SK-N-SH treated with all-trans-retinoic acid at 6 μM for 48 hours (cell line): ENCODE results near the gene DTX3L.
A peak's percentile ranks its signal among the peaks of the same experiment; 100 is the strongest.

Experiments
- ATAC-seq: fragments of 200-7000 bp; cut with Tn5 transposase; 3 replicates; pipeline ENCODE4 v1.9.1; 2020; ENCODE audit warnings: mild to moderate bottlenecking, moderate library complexity
- ARNTL ChIP-seq: fragments of 450-650 bp; formaldehyde crosslinking; IDR thresholded peaks from 2 replicates; pipeline ENCODE4 v1.5.0; 2020; ENCODE audit warnings: low read depth, mild to moderate bottlenecking, moderate library complexity, borderline replicate concordance
- CSDC2 ChIP-seq: fragments of 250-450 bp; sonication (Bioruptor Pico); IDR thresholded peaks from 2 replicates; pipeline ENCODE4 v1.5.0; 2020; ENCODE audit warnings: mild to moderate bottlenecking, moderate library complexity
- GLIS3 ChIP-seq: fragments of 250-450 bp; sonication (Bioruptor Pico); IDR thresholded peaks from 2 replicates; pipeline ENCODE4 v1.5.0; 2020; ENCODE audit warnings: mild to moderate bottlenecking, moderate library complexity
- ISL1 ChIP-seq: fragments of 250-450 bp; sonication (Bioruptor Pico); IDR thresholded peaks from 2 replicates; pipeline ENCODE4 v2.1.2; 2022; ENCODE audit warnings: mild to moderate bottlenecking, moderate library complexity
- OSR1 ChIP-seq: fragments of 250-450 bp; sonication (Bioruptor Pico); IDR thresholded peaks from 2 replicates; pipeline ENCODE4 v1.8.0; 2022; ENCODE audit warnings: moderate library complexity, mild to moderate bottlenecking, inconsistent platforms
- PPARA ChIP-seq: fragments of 250-450 bp; sonication (Bioruptor Pico); IDR thresholded peaks from 2 replicates; pipeline ENCODE4 v1.5.0; 2020; ENCODE audit warnings: mild to moderate bottlenecking, borderline replicate concordance
- TCF4 ChIP-seq: fragments of 250-450 bp; sonication (Bioruptor Pico); IDR thresholded peaks from 2 replicates; pipeline ENCODE4 v1.8.0; 2021; ENCODE audit warnings: mild to moderate bottlenecking, moderate library complexity, borderline replicate concordance
- TOX ChIP-seq: fragments of 250-450 bp; sonication (Bioruptor Pico); IDR thresholded peaks from 2 replicates; pipeline ENCODE4 v1.8.0; 2021; ENCODE audit warnings: mild to moderate bottlenecking, moderate library complexity, borderline replicate concordance
- ZC3H10 ChIP-seq: fragments of 250-450 bp; sonication (Bioruptor Pico); IDR thresholded peaks from 2 replicates; pipeline ENCODE4 v1.5.1; 2021; ENCODE audit warnings: mild to moderate bottlenecking, moderate library complexity
- ZFP3 ChIP-seq: fragments of 250-450 bp; sonication (Bioruptor Pico); IDR thresholded peaks from 2 replicates; pipeline ENCODE4 v1.5.0; 2020; ENCODE audit warnings: mild to moderate bottlenecking, moderate library complexity
- ZFP30 ChIP-seq: fragments of 450-650 bp; formaldehyde crosslinking; IDR thresholded peaks from 2 replicates; pipeline ENCODE4 v1.5.0; 2022; ENCODE audit warnings: mild to moderate bottlenecking, moderate library complexity
- ZNF565 ChIP-seq: fragments of 450-650 bp; formaldehyde crosslinking; conservative IDR thresholded peaks from 2 replicates; pipeline ENCODE4 v1.5.0; 2020; ENCODE audit warnings: low read depth, mild to moderate bottlenecking, moderate library complexity
- ZNF8 ChIP-seq: fragments of 450-650 bp; formaldehyde crosslinking; IDR thresholded peaks from 2 replicates; pipeline ENCODE4 v1.5.0; 2020; ENCODE audit warnings: mild to moderate bottlenecking, moderate library complexity
- TF ChIP-seq, protein P1 (sequence below): fragments of 250-450 bp; sonication (Bioruptor Pico); IDR thresholded peaks from 2 replicates; pipeline ENCODE4 v1.8.0; 2020; ENCODE audit warnings: mild to moderate bottlenecking, moderate library complexity, borderline replicate concordance
- TF ChIP-seq, protein P2 (sequence below): fragments of 250-450 bp; sonication (Bioruptor Pico); IDR thresholded peaks from 2 replicates; pipeline ENCODE4 v1.8.0; 2021; ENCODE audit warnings: low read depth, mild to moderate bottlenecking, moderate library complexity, borderline replicate concordance
- TF ChIP-seq, protein P3 (sequence below): fragments of 250-450 bp; sonication (Bioruptor Pico); IDR thresholded peaks from 2 replicates; pipeline ENCODE4 v1.5.0; 2020; ENCODE audit warnings: mild to moderate bottlenecking, moderate library complexity

DTX3L gene

DNA sequence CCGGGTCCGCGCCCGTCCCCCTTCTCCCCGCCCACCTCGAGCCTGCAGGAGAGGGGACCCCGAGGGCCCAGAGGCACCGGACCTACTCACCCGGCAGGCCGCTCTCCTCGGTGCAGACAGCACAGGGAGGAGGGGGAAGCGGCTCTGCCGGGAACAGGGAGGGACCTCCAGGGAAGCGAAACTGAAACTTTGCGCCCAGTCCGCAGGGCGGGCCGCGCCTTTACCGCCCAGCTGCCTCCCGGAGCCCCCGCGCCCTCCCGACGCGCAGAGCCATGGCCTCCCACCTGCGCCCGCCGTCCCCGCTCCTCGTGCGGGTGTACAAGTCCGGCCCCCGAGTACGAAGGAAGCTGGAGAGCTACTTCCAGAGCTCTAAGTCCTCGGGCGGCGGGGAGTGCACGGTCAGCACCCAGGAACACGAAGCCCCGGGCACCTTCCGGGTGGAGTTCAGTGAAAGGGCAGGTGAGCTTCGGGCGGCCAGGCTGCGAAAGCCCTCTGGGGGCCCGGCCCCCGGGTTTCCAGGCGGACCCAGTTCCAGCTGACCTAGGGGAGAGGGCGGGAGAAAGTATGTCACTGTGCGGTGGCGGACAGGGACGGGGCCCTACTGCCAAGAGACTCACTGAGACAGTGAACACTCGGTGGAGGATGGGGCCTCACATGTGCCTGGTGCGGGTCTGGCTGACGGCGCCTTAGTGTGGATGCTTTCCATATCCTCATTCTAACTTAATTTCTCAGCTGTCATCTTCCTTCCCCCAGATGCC, at the start of gene DTX3L, which contains the start of gene PARP9:
Gene DTX3L, plus strand, starts transcription at position 184 of the 758 bp plus-strand sequence. Its CDS starts 89 bp downstream, at position 273.
Gene PARP9, minus strand, starts transcription at position 146 of the 758 bp plus-strand sequence. CDS start 4,680 bp downstream, outside the sequence.
- peak; percentile 97 for ATAC-seq
- TF ChIP-seq, protein P1, sequence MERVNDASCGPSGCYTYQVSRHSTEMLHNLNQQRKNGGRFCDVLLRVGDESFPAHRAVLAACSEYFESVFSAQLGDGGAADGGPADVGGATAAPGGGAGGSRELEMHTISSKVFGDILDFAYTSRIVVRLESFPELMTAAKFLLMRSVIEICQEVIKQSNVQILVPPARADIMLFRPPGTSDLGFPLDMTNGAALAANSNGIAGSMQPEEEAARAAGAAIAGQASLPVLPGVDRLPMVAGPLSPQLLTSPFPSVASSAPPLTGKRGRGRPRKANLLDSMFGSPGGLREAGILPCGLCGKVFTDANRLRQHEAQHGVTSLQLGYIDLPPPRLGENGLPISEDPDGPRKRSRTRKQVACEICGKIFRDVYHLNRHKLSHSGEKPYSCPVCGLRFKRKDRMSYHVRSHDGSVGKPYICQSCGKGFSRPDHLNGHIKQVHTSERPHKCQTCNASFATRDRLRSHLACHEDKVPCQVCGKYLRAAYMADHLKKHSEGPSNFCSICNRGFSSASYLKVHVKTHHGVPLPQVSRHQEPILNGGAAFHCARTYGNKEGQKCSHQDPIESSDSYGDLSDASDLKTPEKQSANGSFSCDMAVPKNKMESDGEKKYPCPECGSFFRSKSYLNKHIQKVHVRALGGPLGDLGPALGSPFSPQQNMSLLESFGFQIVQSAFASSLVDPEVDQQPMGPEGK (CRISPR knock-in tag): no peak
- TF ChIP-seq ZFP30 (CRISPR knock-in tag) (no peak), GLIS3 (CRISPR knock-in tag) (no peak), TCF4 (CRISPR knock-in tag) (peak; percentile 61; the same call in 1 of the 2 replicates)

DNA sequence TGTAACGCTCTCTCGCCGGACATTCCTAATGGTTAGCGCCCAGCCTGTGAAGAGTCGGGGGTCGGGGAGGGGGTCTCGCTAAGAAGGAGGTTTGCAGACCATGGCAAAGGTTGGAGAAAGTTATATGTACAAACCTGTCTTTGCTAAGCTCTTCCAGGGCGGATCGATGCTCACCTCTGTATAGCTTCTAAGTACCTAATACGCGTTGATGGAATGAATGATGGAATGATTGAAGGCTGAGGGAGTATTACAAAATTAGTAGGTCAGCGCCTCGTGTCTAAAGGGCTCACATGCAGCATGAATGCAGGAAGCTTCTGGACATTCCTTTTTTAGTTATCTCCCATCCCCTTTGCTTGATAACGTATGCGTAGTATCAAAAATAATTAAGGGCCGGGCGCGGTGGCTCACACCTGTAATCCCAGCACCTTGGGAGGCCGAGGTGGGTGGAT, 49.1 kb upstream of the DTX3L start:
- TF ChIP-seq CSDC2 (CRISPR knock-in tag) (no peak), TCF4 (CRISPR knock-in tag) (no peak), TOX (CRISPR knock-in tag) (no peak), OSR1 (no peak), ISL1 (CRISPR knock-in tag) (no peak), GLIS3 (CRISPR knock-in tag) (no peak), ZFP30 (CRISPR knock-in tag) (no peak)
- TF ChIP-seq, protein P2, sequence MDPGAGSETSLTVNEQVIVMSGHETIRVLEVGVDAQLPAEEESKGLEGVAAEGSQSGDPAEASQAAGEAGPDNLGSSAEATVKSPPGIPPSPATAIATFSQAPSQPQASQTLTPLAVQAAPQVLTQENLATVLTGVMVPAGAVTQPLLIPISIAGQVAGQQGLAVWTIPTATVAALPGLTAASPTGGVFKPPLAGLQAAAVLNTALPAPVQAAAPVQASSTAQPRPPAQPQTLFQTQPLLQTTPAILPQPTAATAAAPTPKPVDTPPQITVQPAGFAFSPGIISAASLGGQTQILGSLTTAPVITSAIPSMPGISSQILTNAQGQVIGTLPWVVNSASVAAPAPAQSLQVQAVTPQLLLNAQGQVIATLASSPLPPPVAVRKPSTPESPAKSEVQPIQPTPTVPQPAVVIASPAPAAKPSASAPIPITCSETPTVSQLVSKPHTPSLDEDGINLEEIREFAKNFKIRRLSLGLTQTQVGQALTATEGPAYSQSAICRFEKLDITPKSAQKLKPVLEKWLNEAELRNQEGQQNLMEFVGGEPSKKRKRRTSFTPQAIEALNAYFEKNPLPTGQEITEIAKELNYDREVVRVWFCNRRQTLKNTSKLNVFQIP (CRISPR knock-in tag): no peak
- peak; percentile 32 for ATAC-seq

DNA sequence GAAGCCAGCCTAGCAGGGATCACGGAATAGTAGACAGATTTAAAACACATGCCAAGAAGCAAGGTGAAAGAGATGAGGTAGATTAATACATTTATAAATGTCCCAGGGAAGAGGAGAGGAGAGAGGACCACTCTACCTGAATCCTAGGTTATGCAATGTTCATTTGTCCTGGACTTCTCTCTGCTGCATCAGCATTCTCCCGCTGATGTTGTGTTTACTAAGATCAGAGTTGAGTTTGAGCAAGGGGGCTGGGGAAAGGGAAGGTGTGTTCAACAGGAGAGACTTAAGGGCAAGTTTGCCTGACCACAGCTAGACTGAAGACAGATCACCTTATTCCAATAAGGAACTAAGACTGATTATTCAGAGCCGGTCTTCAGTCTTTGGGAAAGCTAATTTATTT, 48.3 kb upstream of the DTX3L start:
- TF ChIP-seq TOX (CRISPR knock-in tag): no peak
- TF ChIP-seq, protein P3, sequence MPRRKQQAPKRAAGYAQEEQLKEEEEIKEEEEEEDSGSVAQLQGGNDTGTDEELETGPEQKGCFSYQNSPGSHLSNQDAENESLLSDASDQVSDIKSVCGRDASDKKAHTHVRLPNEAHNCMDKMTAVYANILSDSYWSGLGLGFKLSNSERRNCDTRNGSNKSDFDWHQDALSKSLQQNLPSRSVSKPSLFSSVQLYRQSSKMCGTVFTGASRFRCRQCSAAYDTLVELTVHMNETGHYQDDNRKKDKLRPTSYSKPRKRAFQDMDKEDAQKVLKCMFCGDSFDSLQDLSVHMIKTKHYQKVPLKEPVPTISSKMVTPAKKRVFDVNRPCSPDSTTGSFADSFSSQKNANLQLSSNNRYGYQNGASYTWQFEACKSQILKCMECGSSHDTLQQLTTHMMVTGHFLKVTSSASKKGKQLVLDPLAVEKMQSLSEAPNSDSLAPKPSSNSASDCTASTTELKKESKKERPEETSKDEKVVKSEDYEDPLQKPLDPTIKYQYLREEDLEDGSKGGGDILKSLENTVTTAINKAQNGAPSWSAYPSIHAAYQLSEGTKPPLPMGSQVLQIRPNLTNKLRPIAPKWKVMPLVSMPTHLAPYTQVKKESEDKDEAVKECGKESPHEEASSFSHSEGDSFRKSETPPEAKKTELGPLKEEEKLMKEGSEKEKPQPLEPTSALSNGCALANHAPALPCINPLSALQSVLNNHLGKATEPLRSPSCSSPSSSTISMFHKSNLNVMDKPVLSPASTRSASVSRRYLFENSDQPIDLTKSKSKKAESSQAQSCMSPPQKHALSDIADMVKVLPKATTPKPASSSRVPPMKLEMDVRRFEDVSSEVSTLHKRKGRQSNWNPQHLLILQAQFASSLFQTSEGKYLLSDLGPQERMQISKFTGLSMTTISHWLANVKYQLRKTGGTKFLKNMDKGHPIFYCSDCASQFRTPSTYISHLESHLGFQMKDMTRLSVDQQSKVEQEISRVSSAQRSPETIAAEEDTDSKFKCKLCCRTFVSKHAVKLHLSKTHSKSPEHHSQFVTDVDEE: no peak
- TF ChIP-seq TCF4 (CRISPR knock-in tag): no peak
- no peak for TF ChIP-seq ZC3H10 (CRISPR knock-in tag)
- TF ChIP-seq ISL1 (CRISPR knock-in tag): no peak
- no peak for TF ChIP-seq ZNF8 (CRISPR knock-in tag)
- TF ChIP-seq ZNF565: no peak
- no peak for TF ChIP-seq ZFP3 (CRISPR knock-in tag)
- no peak for ATAC-seq

DNA sequence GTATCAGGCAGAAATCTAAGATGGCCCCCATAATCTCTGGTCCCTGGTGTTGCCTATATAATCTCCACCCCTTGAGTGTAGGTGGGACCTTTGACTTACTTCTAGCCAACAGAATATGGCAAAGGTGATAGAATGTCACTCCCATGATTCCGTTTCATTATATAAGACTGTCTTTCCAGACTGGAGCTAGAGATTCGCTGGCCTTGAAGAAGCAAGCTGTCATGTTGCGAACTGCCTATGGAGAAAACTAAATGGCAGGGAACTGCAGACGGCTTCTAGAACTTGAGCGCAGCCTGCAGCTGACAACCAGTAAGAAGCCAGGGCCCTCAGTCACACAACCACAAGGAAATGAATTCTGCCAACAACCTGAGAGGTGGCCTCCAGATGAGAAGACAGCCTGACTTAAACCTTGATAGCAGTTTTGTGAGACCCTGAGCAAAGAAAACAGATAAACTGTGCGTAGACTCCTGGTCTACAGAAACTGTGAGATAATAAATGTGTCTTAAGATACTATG, 47.2 kb upstream of the DTX3L start:
- TF ChIP-seq PPARA (no peak), TOX (CRISPR knock-in tag) (no peak), ARNTL (no peak), ZNF8 (CRISPR knock-in tag) (no peak)
- TF ChIP-seq, protein P2 (CRISPR knock-in tag): no peak
- TF ChIP-seq, protein P1 (CRISPR knock-in tag): no peak
- TF ChIP-seq, all 23 proteins: peak for 0
- no peak for ATAC-seq
